Measurements from ENCODE around the gene EDDM3A. TPM values are rescaled to one million over a fixed set of nuclear protein-coding genes. Genes with fewer than 3 reads are reported as not detected.
"Not testable (repeated sequence)": the region's sequence is repeated elsewhere in the genome, so short reads cannot be mapped to it uniquely, and the experiment has no call there.

Gene EDDM3A
- total RNA-seq, 4 donors from 2014 or later: not detected

DNA sequence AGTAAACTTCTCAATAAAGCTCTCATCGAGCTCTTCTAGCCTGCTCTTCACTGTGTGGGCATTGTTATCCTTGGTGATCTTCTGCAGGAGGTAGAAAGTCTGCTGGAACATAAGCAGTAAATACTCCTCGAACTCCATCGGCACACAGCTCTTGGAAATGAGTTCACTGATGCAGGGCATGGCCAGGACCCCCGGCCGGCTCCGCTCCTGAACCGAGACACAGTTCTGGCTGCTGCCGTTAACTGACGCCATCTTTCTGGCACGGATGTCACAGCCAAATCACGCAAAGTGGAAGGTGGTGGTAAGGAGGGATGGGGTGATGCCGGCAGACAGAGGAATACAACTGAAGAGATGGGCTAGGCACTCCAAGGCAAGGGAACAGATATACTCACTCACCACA is 23.7 kb upstream of the EDDM3A start:
- Histone ChIP-seq H3K9me3 (no peaks in the 10 kb centered on the region), H3K27me3 (no peaks in the 10 kb centered on the region), H3K36me3 (no peaks in the 10 kb centered on the region), H3K4me1 (peaks cover 0 to 6% of the 10 kb centered on the region in 2 donors), H3K27ac (no peak overlapping the region), H3K4me3 (replicated peaks in 1 of 3) (no peak overlapping the region)
- DNase-seq: no peak
- no peak for TF ChIP-seq POLR2A (IDR thresholded peaks at IDR 0.05)
- TF ChIP-seq, protein P1, sequence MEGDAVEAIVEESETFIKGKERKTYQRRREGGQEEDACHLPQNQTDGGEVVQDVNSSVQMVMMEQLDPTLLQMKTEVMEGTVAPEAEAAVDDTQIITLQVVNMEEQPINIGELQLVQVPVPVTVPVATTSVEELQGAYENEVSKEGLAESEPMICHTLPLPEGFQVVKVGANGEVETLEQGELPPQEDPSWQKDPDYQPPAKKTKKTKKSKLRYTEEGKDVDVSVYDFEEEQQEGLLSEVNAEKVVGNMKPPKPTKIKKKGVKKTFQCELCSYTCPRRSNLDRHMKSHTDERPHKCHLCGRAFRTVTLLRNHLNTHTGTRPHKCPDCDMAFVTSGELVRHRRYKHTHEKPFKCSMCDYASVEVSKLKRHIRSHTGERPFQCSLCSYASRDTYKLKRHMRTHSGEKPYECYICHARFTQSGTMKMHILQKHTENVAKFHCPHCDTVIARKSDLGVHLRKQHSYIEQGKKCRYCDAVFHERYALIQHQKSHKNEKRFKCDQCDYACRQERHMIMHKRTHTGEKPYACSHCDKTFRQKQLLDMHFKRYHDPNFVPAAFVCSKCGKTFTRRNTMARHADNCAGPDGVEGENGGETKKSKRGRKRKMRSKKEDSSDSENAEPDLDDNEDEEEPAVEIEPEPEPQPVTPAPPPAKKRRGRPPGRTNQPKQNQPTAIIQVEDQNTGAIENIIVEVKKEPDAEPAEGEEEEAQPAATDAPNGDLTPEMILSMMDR (IDR thresholded peaks at IDR 0.05): no peak
- 64 to 89% methylated on average over 12 of the region's 12 CpGs for WGBS, 2 donors
- intact Hi-C loops (cut with DNase I): no loop called here

DNA sequence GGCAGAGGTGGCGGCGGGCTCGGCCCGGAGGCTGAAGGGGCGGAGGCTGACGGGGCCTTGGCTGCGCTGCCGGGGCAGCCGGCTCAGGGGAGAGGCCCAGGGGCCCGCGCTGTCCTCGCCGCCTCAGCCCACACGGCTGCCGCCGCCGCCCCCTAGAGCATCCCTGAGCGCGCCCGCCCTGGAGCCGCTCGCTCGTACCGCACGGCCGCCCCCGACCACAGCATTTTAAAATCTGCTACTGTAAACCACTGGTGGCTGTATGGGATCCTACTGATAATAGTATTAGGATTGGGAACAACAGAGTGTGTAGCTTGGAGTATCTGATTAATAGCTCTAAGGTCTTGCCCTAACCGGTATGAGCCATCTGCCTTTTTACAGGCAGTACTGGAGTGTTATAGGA is 22.2 kb upstream of the EDDM3A start:
- no peak overlapping the region for H3K4me3 ChIP-seq (replicated peaks in 1 of 3)
- no peak for TF ChIP-seq POLR2A (IDR thresholded peaks at IDR 0.05)
- TF ChIP-seq, protein P1 (IDR thresholded peaks at IDR 0.05): no peak
- intact Hi-C loops (cut with DNase I): no loop called here
- H3K9me3 ChIP-seq: no peaks in the 10 kb centered on the region
- WGBS, 2 donors: 34 to 74% methylated on average over 6 to 14 of the region's 28 CpGs
- H3K27ac ChIP-seq: no peak overlapping the region
- H3K27me3 ChIP-seq: no peaks in the 10 kb centered on the region
- no peak for DNase-seq
- peaks cover 0 to 6% of the 10 kb centered on the region in 2 donors for H3K4me1 ChIP-seq
- H3K36me3 ChIP-seq: no peaks in the 10 kb centered on the region

DNA sequence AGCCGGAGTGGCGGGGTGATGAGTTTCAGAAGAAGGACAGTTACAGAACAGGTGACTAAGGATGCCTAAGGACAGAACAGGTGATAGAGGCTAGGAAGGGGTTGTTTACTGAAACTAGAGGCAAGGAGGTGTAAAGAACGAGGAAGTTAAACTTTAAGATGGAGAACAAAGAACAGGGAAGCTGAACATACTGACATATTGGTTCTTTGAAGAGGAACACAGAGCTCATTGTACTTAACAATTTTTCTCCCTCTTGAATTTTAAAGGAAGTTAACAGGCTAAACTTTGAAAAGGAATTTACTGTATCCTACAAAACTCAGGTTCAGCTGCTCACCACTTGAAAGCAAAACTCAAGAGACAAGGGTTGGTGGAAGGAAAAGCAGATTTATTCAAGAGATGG is 19.6 kb upstream of the EDDM3A start:
- intact Hi-C loops (cut with DNase I); H3K4me3 ChIP-seq (replicated peaks in 1 of 3): not testable (repeated sequence)

DNA sequence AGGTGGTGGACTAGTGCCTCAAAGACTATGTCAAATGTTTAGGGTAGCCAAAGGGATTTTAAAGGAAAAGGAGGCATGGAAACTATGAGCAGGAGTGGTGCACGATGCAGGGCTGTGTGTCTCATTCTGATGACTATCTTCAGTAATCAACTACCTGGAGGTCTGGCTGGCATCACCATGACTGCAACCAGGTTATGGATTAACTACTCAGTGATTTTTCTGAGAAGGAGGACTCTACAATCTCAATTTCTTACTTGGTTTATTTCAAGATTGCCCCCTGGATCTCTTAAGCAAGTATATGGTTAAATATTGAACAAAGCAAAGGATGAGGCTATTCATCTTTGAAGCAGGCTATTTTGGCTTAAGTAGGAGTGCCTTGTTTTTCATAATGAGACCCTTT is 19.2 kb upstream of the EDDM3A start:
- WGBS, 2 donors: 73 to 91% methylated on average over 1 of the region's 1 CpG
- Histone ChIP-seq H3K27me3 (no peaks in the 10 kb centered on the region), H3K9me3 (no peaks in the 10 kb centered on the region), H3K4me1 (no peaks in the 10 kb centered on the region), H3K4me3 (replicated peaks in 1 of 3) (no peak overlapping the region), H3K27ac (no peak overlapping the region), H3K36me3 (no peaks in the 10 kb centered on the region)
- DNase-seq: no peak
- intact Hi-C loops (cut with DNase I): no loop called here
- TF ChIP-seq, protein P1 (IDR thresholded peaks at IDR 0.05): no peak
- no peak for TF ChIP-seq POLR2A (IDR thresholded peaks at IDR 0.05)

More for the DNA sequence above, 19.6 kb upstream of the EDDM3A start:
- 89 to 90% methylated on average over 3 of the region's 3 CpGs for WGBS, 2 donors
- not testable (repeated sequence) for H3K36me3 ChIP-seq, H3K27ac ChIP-seq, H3K4me1 ChIP-seq, DNase-seq, H3K27me3 ChIP-seq, H3K9me3 ChIP-seq

DNA sequence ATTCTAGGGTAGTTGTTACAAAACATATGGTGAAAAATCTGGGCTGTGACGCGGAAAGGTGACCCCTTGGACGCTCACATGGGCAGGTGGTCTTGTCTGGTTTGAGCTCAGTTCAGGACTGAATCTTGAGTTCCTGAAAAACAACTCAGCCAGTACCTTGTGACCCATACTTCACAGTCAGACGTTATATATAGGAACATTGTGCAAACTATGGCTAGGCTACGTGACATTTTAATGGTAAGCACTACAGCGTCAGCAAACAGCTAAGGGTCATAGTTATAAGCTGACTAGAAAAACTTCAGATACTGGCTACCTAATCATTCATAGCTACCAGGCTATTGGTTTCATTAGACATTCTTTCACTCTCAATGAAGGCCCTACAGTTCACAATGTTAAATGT is 14.8 kb upstream of the EDDM3A start:
- intact Hi-C loops (cut with DNase I): no loop called here
- Histone ChIP-seq H3K36me3 (no peaks in the 10 kb centered on the region), H3K9me3 (no peaks in the 10 kb centered on the region), H3K4me1 (no peaks in the 10 kb centered on the region), H3K27ac (no peak overlapping the region), H3K4me3 (replicated peaks in 1 of 3) (no peak overlapping the region), H3K27me3 (no peaks in the 10 kb centered on the region)
- TF ChIP-seq, protein P1 (IDR thresholded peaks at IDR 0.05): no peak
- TF ChIP-seq POLR2A (IDR thresholded peaks at IDR 0.05): no peak
- WGBS, 2 donors: 71 to 90% methylated on average over 6 of the region's 6 CpGs
- DNase-seq: no peak

DNA sequence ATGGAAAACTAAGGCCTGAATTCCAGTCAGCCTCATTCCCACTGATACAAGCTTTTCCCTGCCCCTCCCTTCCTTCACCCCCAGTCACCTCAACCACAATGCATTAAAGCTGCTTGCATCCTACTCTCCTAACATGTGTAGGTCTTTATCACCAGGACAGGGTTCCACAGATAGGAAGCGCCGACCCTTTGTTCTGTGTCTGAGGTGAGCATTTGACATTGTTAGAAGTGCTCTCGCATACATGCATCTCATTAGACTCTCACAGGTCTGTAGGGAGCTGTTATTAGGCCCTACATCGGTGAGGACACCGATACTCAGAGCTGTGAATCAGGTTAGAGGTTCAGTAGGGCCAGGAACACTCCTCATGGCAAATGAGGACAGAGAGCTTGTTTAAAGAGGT is 13.2 kb upstream of the EDDM3A start:
- Histone ChIP-seq H3K9me3 (no peaks in the 10 kb centered on the region), H3K27me3 (no peaks in the 10 kb centered on the region), H3K36me3 (no peaks in the 10 kb centered on the region), H3K27ac (no peak overlapping the region), H3K4me3 (replicated peaks in 1 of 3) (no peak overlapping the region), H3K4me1 (no peaks in the 10 kb centered on the region)
- 67 to 92% methylated on average over 5 of the region's 5 CpGs for WGBS, 2 donors
- intact Hi-C loops (cut with DNase I): no loop called here
- TF ChIP-seq POLR2A (IDR thresholded peaks at IDR 0.05): no peak
- TF ChIP-seq, protein P1 (IDR thresholded peaks at IDR 0.05): no peak
- no peak for DNase-seq
